ENCODE results near the gene ZNF345.

ZNF345 gene

DNA sequence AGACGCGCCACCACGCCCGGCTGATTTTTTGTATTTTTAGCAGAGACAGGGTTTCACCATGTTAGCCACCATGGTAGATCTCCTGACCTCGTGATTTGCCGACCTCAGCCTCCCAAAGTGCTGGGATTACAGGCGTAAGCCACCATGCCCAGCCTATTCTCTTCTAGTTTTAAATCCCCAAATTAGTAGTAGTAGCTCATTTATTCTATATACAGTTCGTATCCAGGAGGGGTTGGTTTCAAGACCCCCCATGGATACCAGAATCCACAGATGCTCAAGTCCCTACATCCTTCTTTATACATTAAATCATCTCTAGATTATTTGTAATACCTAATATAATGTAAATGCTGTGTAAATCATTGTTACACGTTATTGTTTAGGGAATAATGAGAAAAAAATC is 67.4 kb downstream of the ZNF345 start:
- peaks cover 8% of the 10 kb centered on the region for H3K4me1 ChIP-seq (ENCODE audit: control insufficient read depth, insufficient read depth, low read length, poor library complexity, severe bottlenecking)
- H3K4me3 ChIP-seq (ENCODE audit: insufficient read depth, low read depth, low read length, poor library complexity, severe bottlenecking): no peak overlapping the region
- H3K27me3 ChIP-seq (replicated peaks; ENCODE audit: control insufficient read depth, insufficient read depth, low read length, poor library complexity, severe bottlenecking): no peaks in the 10 kb centered on the region
- DNase-seq: no peak
- no peaks in the 10 kb centered on the region for H3K9me3 ChIP-seq (ENCODE audit: control insufficient read depth, low read length)
- H3K36me3 ChIP-seq (ENCODE audit: control insufficient read depth, insufficient read depth, low read length): peaks cover 24% of the 10 kb centered on the region
- H3K27ac ChIP-seq (ENCODE audit: insufficient read depth, low read length, poor library complexity, severe bottlenecking): no peak overlapping the region
